Neural progenitor cell (in vitro differentiated cells): ENCODE data around the gene SKOR1. TPM values are rescaled to one million over a fixed set of nuclear protein-coding genes. Genes with fewer than 3 reads are reported as not detected.

ENCODE experiments used
- DNase-seq: peaks from one replicate; pipeline ENCODE4 v3.0.0-alpha.2; 2016; ENCODE audit warnings: low spot score
- H2AFZ ChIP-seq: fragments of 200-600 bp; sonication (generic); replicated peaks from 2 replicates; pipeline ENCODE4 v1.6.1; 2016; ENCODE audit warnings: antibody characterized with exemption
- H3F3A ChIP-seq: fragments of 200-600 bp; sonication (generic); 2 replicates; pipeline ENCODE4 v1.6.1; 2016; ENCODE audit warnings: antibody characterized with exemption, low read depth
- H3K27ac ChIP-seq: fragments of 200-600 bp; sonication (generic); 2 replicates; pipeline ENCODE4 v1.5.1; 2016; ENCODE audit warnings: mild to moderate bottlenecking
- H3K27me3 ChIP-seq: fragments of 200-600 bp; sonication (generic); 2 replicates; pipeline ENCODE4 v1.6.1; 2016; ENCODE audit warnings: mild to moderate bottlenecking, moderate library complexity
- H3K36me3 ChIP-seq: fragments of 200-600 bp; sonication (generic); 2 replicates; pipeline ENCODE4 v1.5.1; 2016
- H3K4me1 ChIP-seq: fragments of 200-600 bp; sonication (generic); 2 replicates; pipeline ENCODE4 v1.6.1; 2016; ENCODE audit warnings: mixed run types
- H3K4me2 ChIP-seq: fragments of 200-600 bp; sonication (generic); 2 replicates; pipeline ENCODE4 v1.6.1; 2016
- H3K4me3 ChIP-seq: fragments of 200-600 bp; sonication (generic); 2 replicates; pipeline ENCODE4 v1.5.1; 2016
- H3K79me2 ChIP-seq: fragments of 200-600 bp; sonication (generic); 2 replicates; pipeline ENCODE4 v1.6.1; 2016; ENCODE audit warnings: low read depth
- H3K9ac ChIP-seq: fragments of 200-600 bp; sonication (generic); 2 replicates; pipeline ENCODE4 v1.6.1; 2016
- H3K9me3 ChIP-seq: fragments of 200-600 bp; sonication (generic); 2 replicates; pipeline ENCODE4 v1.5.1; 2016; ENCODE audit warnings: low read depth
- H4K20me1 ChIP-seq: fragments of 200-600 bp; sonication (generic); 2 replicates; pipeline ENCODE4 v1.6.1; 2016; ENCODE audit warnings: low read depth
- H3K27ac Mint-ChIP-seq: 3 replicates; pipeline ENCODE4 v1.8.0; 2021; ENCODE audit warnings: mixed read lengths
- H3K27me3 Mint-ChIP-seq: 2 replicates; pipeline ENCODE4 v1.8.0; 2022; ENCODE audit warnings: low read depth, mild to moderate bottlenecking, inconsistent platforms, moderate library complexity, mixed read lengths; ENCODE audit not compliant: insufficient read depth
- H3K36me3 Mint-ChIP-seq: 3 replicates; pipeline ENCODE4 v1.8.0; 2021; ENCODE audit warnings: mixed read lengths
- H3K4me1 Mint-ChIP-seq: 3 replicates; pipeline ENCODE4 v1.8.0; 2021; ENCODE audit warnings: mixed read lengths
- H3K4me3 Mint-ChIP-seq: 3 replicates; pipeline ENCODE4 v1.8.0; 2021; ENCODE audit warnings: mild to moderate bottlenecking, moderate library complexity, mixed read lengths
- H3K9me3 Mint-ChIP-seq: 3 replicates; pipeline ENCODE4 v1.8.0; 2020; ENCODE audit warnings: mixed read lengths
- CTCF ChIP-seq: fragments of 200-600 bp; sonication (generic); IDR thresholded peaks from 2 replicates; pipeline ENCODE4 v1.5.1; 2017; ENCODE audit warnings: antibody characterized with exemption, mild to moderate bottlenecking
- EZH2 ChIP-seq: fragments of 200-600 bp; sonication (generic); IDR thresholded peaks from 2 replicates; pipeline ENCODE4 v1.6.1; 2017; ENCODE audit warnings: antibody characterized with exemption, mild to moderate bottlenecking, moderate library complexity
- EZH2phosphoT487 ChIP-seq: fragments of 200-600 bp; sonication (generic); IDR thresholded peaks from 2 replicates; pipeline ENCODE4 v1.6.1; 2017; ENCODE audit warnings: antibody characterized with exemption
- total RNA-seq: library from RNA; depleted of rRNA; stranded (reverse); fragments of >200 nt; gene quantifications from 2 replicates; pipeline ENCODE4 v1.2.3, GENCODE V29; 2015; ENCODE audit warnings: low replicate concordance

Gene SKOR1
- total RNA-seq, 1 donor from 2014 or later = 0.51 TPM

GRCh38 chr15:67865766-67866165 lies 40.5 kb downstream of the SKOR1 start:
- Histone ChIP-seq H3K79me2 (no peaks in the 10 kb centered on the region), H3K27me3 (no peaks in the 10 kb centered on the region), H2AFZ (peak overlapping the region; percentile 3), H3K27ac (peak overlapping the region; percentile 77), H3K4me3 (peak overlapping the region; percentile 12), H4K20me1 (no peaks in the 10 kb centered on the region), H3K9me3 (no peaks in the 10 kb centered on the region), H3K36me3 (no peaks in the 10 kb centered on the region), H3K9ac (no peak overlapping the region), H3K4me1 (peaks cover 26% of the 10 kb centered on the region), H3F3A (peaks cover 43% of the 10 kb centered on the region), H3K4me2 (peak overlapping the region; percentile 60)
- Mint-ChIP-seq H3K4me1 (peaks cover 26% of the 10 kb centered on the region), H3K4me3 (peak overlapping the region; percentile 22), H3K27ac (peak overlapping the region; percentile 87), H3K27me3 (peaks cover 20% of the 10 kb centered on the region), H3K36me3 (no peaks in the 10 kb centered on the region), H3K9me3 (peaks cover 15% of the 10 kb centered on the region)
- no peak for TF ChIP-seq EZH2
- no peak for TF ChIP-seq EZH2phosphoT487
- no peak for TF ChIP-seq CTCF
- DNase-seq = peak; percentile 74

- Histone ChIP-seq H3K9ac (no peak overlapping the region), H3K27me3 (no peaks in the 10 kb centered on the region), H3K4me1 (peaks cover 17% of the 10 kb centered on the region), H3K4me2 (no peak overlapping the region), H3F3A (peaks cover 25% of the 10 kb centered on the region), H3K79me2 (no peaks in the 10 kb centered on the region), H3K27ac (no peak overlapping the region), H3K36me3 (no peaks in the 10 kb centered on the region), H3K4me3 (no peak overlapping the region), H3K9me3 (no peaks in the 10 kb centered on the region), H2AFZ (no peak overlapping the region), H4K20me1 (no peaks in the 10 kb centered on the region)
- Mint-ChIP-seq H3K27me3 (peaks cover 10% of the 10 kb centered on the region), H3K4me1 (peaks cover 11% of the 10 kb centered on the region), H3K9me3 (peaks cover 36% of the 10 kb centered on the region), H3K4me3 (no peak overlapping the region), H3K36me3 (no peaks in the 10 kb centered on the region), H3K27ac (no peak overlapping the region)
- DNase-seq = no peak
- no peak for TF ChIP-seq EZH2
- no peak for TF ChIP-seq EZH2phosphoT487
- no peak for TF ChIP-seq CTCF
Observed at GRCh38 chr15:67869701-67870100, 44.4 kb downstream of the SKOR1 start.

- Histone ChIP-seq H3K9ac (no peak overlapping the region), H3K9me3 (no peaks in the 10 kb centered on the region), H3K36me3 (no peaks in the 10 kb centered on the region), H3F3A (peaks cover 13% of the 10 kb centered on the region), H3K4me3 (no peak overlapping the region), H3K4me1 (peaks cover 8% of the 10 kb centered on the region), H3K4me2 (no peak overlapping the region), H3K27ac (no peak overlapping the region), H2AFZ (no peak overlapping the region), H3K79me2 (no peaks in the 10 kb centered on the region), H4K20me1 (no peaks in the 10 kb centered on the region), H3K27me3 (no peaks in the 10 kb centered on the region)
- H3K4me1 Mint-ChIP-seq = peaks cover 4% of the 10 kb centered on the region
- DNase-seq = no peak
- peaks cover 36% of the 10 kb centered on the region for H3K9me3 Mint-ChIP-seq
- no peak overlapping the region for H3K4me3 Mint-ChIP-seq
- no peaks in the 10 kb centered on the region for H3K36me3 Mint-ChIP-seq
- H3K27ac Mint-ChIP-seq = no peak overlapping the region
- TF ChIP-seq EZH2phosphoT487 (no peak), EZH2 (no peak), CTCF (no peak)
- peaks cover 9% of the 10 kb centered on the region for H3K27me3 Mint-ChIP-seq
Observed at GRCh38 chr15:67870868-67871408, 45.6 kb downstream of the SKOR1 start.
